ENCODE results near the gene EPB41L4A. TPM values are rescaled to one million over a fixed set of nuclear protein-coding genes. Genes with fewer than 3 reads are reported as not detected.

Gene EPB41L4A
- polyA plus RNA-seq, 1 donor (not counting 4 experiments of a cell fraction or from before 2014, with no cell fraction given): 3.5 TPM

DNA sequence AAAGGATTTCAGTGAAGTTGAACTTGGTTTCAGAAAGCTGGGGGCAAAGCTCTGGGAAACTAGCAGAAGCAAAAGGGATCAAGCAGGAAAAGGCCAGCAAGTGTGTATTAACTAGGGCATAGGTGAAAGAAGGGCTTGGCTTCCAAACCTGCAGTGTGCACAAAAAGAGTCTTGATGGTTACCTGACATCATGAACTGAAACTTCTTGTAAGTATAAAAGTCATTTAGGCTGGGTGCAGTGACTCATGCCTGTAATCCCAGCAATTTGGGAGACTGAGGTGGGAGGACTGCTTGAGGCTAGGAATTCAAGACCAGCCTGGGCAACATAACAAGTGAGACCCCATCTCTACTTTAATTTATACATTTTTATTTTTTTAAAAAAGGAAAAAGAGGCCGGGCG, 216.4 kb downstream of the EPB41L4A start:
- H2AFZ ChIP-seq (ENCODE audit: control insufficient read depth, low read length): no peak overlapping the region

DNA sequence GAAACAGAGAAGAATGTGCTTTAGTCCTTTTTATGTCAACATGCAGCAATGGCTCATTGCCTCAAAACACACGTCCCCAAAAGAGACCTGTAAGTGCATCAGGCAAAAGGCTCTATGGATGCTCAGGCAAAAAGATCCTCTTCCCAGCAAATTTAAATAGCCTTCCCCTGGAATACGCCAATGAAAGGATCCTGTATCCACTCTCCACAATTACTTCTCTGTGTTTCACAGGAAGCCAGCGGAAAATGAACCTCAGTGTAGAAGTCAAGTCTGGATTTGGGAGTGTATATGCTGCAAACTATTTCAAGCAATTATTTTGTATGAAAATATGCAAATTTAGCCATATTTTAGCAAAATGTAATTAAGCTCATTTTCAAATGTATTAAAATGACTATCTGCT, 217.9 kb downstream of the EPB41L4A start:
- H3K27me3 ChIP-seq (ENCODE audit: control insufficient read depth, extremely low read depth, insufficient read depth, low read length): no peaks in the 10 kb centered on the region
- dilution Hi-C loops (cut with MboI; ENCODE audit: extremely low pct_ligation_motif_present, low sequenced_read_pairs): loop anchor here (25.0 kb wide), 1 partner anchor 211 kb away; the partner anchor contains the start of gene EPB41L4A
- DNase-seq (ENCODE audit: low read depth, low spot score): no peak
- FAIRE-seq: no peak
- no peak overlapping the region for H3K27ac ChIP-seq (ENCODE audit: control insufficient read depth, insufficient read depth, low read length)
- no peak for TF ChIP-seq EZH2 (IDR thresholded peaks at IDR 0.05; ENCODE audit: low read length)
- TF ChIP-seq, protein P1, sequence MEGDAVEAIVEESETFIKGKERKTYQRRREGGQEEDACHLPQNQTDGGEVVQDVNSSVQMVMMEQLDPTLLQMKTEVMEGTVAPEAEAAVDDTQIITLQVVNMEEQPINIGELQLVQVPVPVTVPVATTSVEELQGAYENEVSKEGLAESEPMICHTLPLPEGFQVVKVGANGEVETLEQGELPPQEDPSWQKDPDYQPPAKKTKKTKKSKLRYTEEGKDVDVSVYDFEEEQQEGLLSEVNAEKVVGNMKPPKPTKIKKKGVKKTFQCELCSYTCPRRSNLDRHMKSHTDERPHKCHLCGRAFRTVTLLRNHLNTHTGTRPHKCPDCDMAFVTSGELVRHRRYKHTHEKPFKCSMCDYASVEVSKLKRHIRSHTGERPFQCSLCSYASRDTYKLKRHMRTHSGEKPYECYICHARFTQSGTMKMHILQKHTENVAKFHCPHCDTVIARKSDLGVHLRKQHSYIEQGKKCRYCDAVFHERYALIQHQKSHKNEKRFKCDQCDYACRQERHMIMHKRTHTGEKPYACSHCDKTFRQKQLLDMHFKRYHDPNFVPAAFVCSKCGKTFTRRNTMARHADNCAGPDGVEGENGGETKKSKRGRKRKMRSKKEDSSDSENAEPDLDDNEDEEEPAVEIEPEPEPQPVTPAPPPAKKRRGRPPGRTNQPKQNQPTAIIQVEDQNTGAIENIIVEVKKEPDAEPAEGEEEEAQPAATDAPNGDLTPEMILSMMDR (optimal IDR thresholded peaks at IDR 0.05 in 1 of 3, IDR thresholded peaks at IDR 0.05 in 1 of 3, conservative IDR thresholded peaks at IDR 0.05 in 1 of 3; ENCODE audit: extremely low read depth in 1 of 3, insufficient read depth in 2 of 3, low read length in 3 of 3): no peak
- H3K4me2 ChIP-seq (ENCODE audit: control insufficient read depth, extremely low read depth, insufficient read depth, low read depth, low read length): no peak overlapping the region
- H3K36me3 ChIP-seq (ENCODE audit: control insufficient read depth in 2 of 2, extremely low read depth in 1 of 2, insufficient read depth in 2 of 2, low read length in 2 of 2): peaks cover 0 to 2% of the 10 kb centered on the region in 2 experiments
- H3K4me1 ChIP-seq (ENCODE audit: control insufficient read depth, extremely low read depth, insufficient read depth, low read length): peaks cover 6% of the 10 kb centered on the region
- H3K9me3 ChIP-seq (ENCODE audit: control insufficient read depth, low read depth, low read length): no peaks in the 10 kb centered on the region
- H3K9ac ChIP-seq (ENCODE audit: control insufficient read depth, extremely low read depth, insufficient read depth, low read length): no peak overlapping the region
- no peak overlapping the region for H2AFZ ChIP-seq (ENCODE audit: control insufficient read depth, low read length)
- H3K4me3 ChIP-seq (ENCODE audit: control insufficient read depth in 2 of 3, extremely low read depth in 1 of 3, insufficient read depth in 2 of 3, low read depth in 1 of 3, low read length in 3 of 3): no peak overlapping the region
- no peaks in the 10 kb centered on the region for H3K79me2 ChIP-seq (ENCODE audit: control insufficient read depth, insufficient read depth, low read length)
- no peaks in the 10 kb centered on the region for H4K20me1 ChIP-seq (ENCODE audit: control insufficient read depth, extremely low read depth, insufficient read depth, low read length)
- H3K9me1 ChIP-seq (ENCODE audit: control insufficient read depth, extremely low read depth, insufficient read depth, low read length): no peaks in the 10 kb centered on the region

More for the DNA sequence above, 216.4 kb downstream of the EPB41L4A start:
- dilution Hi-C loops (cut with MboI; ENCODE audit: extremely low pct_ligation_motif_present, low sequenced_read_pairs): loop anchor here (25.0 kb wide), 1 partner anchor 210 kb away; the partner anchor contains the start of gene EPB41L4A
- H3K4me1 ChIP-seq (ENCODE audit: control insufficient read depth, extremely low read depth, insufficient read depth, low read length): peaks cover 6% of the 10 kb centered on the region
- no peaks in the 10 kb centered on the region for H3K27me3 ChIP-seq (ENCODE audit: control insufficient read depth, extremely low read depth, insufficient read depth, low read length)
- no peaks in the 10 kb centered on the region for H3K9me3 ChIP-seq (ENCODE audit: control insufficient read depth, low read depth, low read length)
- H4K20me1 ChIP-seq (ENCODE audit: control insufficient read depth, extremely low read depth, insufficient read depth, low read length): no peaks in the 10 kb centered on the region
- H3K9ac ChIP-seq (ENCODE audit: control insufficient read depth, extremely low read depth, insufficient read depth, low read length): no peak overlapping the region
- no peaks in the 10 kb centered on the region for H3K79me2 ChIP-seq (ENCODE audit: control insufficient read depth, insufficient read depth, low read length)
- no peaks in the 10 kb centered on the region for H3K9me1 ChIP-seq (ENCODE audit: control insufficient read depth, extremely low read depth, insufficient read depth, low read length)
- FAIRE-seq: peak; percentile 44
- no peak for DNase-seq (ENCODE audit: low read depth, low spot score)
- TF ChIP-seq EZH2 (IDR thresholded peaks at IDR 0.05; ENCODE audit: low read length): no peak
- TF ChIP-seq, protein P1 (optimal IDR thresholded peaks at IDR 0.05 in 1 of 3, IDR thresholded peaks at IDR 0.05 in 1 of 3, conservative IDR thresholded peaks at IDR 0.05 in 1 of 3; ENCODE audit: extremely low read depth in 1 of 3, insufficient read depth in 2 of 3, low read length in 3 of 3): no peak
- peaks cover 0 to 2% of the 10 kb centered on the region in 2 experiments for H3K36me3 ChIP-seq (ENCODE audit: control insufficient read depth in 2 of 2, extremely low read depth in 1 of 2, insufficient read depth in 2 of 2, low read length in 2 of 2)
- H3K4me3 ChIP-seq (ENCODE audit: control insufficient read depth in 2 of 3, extremely low read depth in 1 of 3, insufficient read depth in 2 of 3, low read depth in 1 of 3, low read length in 3 of 3): no peak overlapping the region
- H3K4me2 ChIP-seq (ENCODE audit: control insufficient read depth, extremely low read depth, insufficient read depth, low read depth, low read length): no peak overlapping the region
- no peak overlapping the region for H3K27ac ChIP-seq (ENCODE audit: control insufficient read depth, insufficient read depth, low read length)

All from keratinocyte (primary cell).